Mammary microvascular endothelial cell (primary cell): ENCODE measurements around the gene CCDC167. TPM values are rescaled to one million over a fixed set of nuclear protein-coding genes. Genes with fewer than 3 reads are reported as not detected.

Experiments
- total RNA-seq: library from RNA; depleted of rRNA; stranded (reverse); fragments of >200 nt; gene quantifications from 2 replicates; pipeline ENCODE4 v1.2.3, GENCODE V29; 2015

The CCDC167 gene
- 92.7 and 100 TPM in 2 replicates for total RNA-seq

GRCh38 chr6:37499433-37500293 is at the start of gene CCDC167:
Gene CCDC167 (minus strand): TSS chr6:37499893. CDS start chr6:37499863, 30 bp downstream.

Other genes starting within 250 kb of the CCDC167 start
- 15.4 and 15.9 TPM in 2 replicates for gene TBC1D22B, start 242.1 kb downstream of the CCDC167 start, total RNA-seq
- 7.8 and 10.1 TPM in 2 replicates for gene TMEM217, start 241.7 kb downstream of the CCDC167 start, total RNA-seq
- gene RNF8, start 145.9 kb downstream of the CCDC167 start, total RNA-seq: 12.6 and 19.5 TPM in 2 replicates
- 25.7 and 25.8 TPM in 2 replicates for gene CMTR1, start 66.7 kb downstream of the CCDC167 start, total RNA-seq
- 0.34 and 2.3 TPM in 2 replicates for gene MDGA1, start 198.0 kb upstream of the CCDC167 start, total RNA-seq